Measurements from ENCODE around the gene BRIP1. TPM values are rescaled to one million over a fixed set of nuclear protein-coding genes. Genes with fewer than 3 reads are reported as not detected.

The BRIP1 gene
- polyA plus RNA-seq, 2 of the 4 experiments (the other 2 are of a cell fraction): 8.0 to 11.5 TPM

- TF ChIP-seq ELK1 (IDR thresholded peaks at IDR 0.05; ENCODE audit: low read depth, low read length): no peak
- no peak for TF ChIP-seq CHD2 (IDR thresholded peaks at IDR 0.05; ENCODE audit: low read length, partially characterized antibody)
- TF ChIP-seq EHMT2 (IDR thresholded peaks at IDR 0.05; ENCODE audit: low read depth): no peak
- TF ChIP-seq MYC (IDR thresholded peaks at IDR 0.05; ENCODE audit: borderline replicate concordance, low read length): no peak
- no peak for TF ChIP-seq BCL3 (IDR thresholded peaks at IDR 0.05)
- TF ChIP-seq PBX3 (IDR thresholded peaks at IDR 0.05): peak; percentile 69; the same call in 1 of the 2 replicates
- TF ChIP-seq USF2 (IDR thresholded peaks at IDR 0.05): no peak
- no peak for TF ChIP-seq HEYL (CRISPR knock-in tag; IDR thresholded peaks at IDR 0.05)
- no peak for TF ChIP-seq HOXB5 (CRISPR knock-in tag; IDR thresholded peaks at IDR 0.05)
- 0 out of 2 replicates have a peak, but pooled peaks have one; percentile 57 for TF ChIP-seq HOXA7 (CRISPR knock-in tag; IDR thresholded peaks at IDR 0.05)
- peak in 1 of 2 experiments; percentile 12; a peak in 1 of 4 replicates for TF ChIP-seq CEBPB (IDR thresholded peaks at IDR 0.05)
- TF ChIP-seq MAX (IDR thresholded peaks at IDR 0.05): peak; percentile 60; the same call in 1 of the 2 replicates
- peak in 1 of 2 experiments; percentile 52; a peak in 1 of 5 replicates for TF ChIP-seq JUN (IDR thresholded peaks at IDR 0.05)
- TF ChIP-seq REST (IDR thresholded peaks at IDR 0.05): no peak
- TF ChIP-seq RNF2 (IDR thresholded peaks at IDR 0.05; ENCODE audit: borderline replicate concordance, low read depth): no peak
- no peak for TF ChIP-seq ZNF302 (CRISPR knock-in tag; IDR thresholded peaks at IDR 0.05)
Measured at GRCh38 chr17:61862975-61863800, at the start of gene BRIP1 (continued).
